ENCODE results near the gene CCNC.

CCNC gene

DNA sequence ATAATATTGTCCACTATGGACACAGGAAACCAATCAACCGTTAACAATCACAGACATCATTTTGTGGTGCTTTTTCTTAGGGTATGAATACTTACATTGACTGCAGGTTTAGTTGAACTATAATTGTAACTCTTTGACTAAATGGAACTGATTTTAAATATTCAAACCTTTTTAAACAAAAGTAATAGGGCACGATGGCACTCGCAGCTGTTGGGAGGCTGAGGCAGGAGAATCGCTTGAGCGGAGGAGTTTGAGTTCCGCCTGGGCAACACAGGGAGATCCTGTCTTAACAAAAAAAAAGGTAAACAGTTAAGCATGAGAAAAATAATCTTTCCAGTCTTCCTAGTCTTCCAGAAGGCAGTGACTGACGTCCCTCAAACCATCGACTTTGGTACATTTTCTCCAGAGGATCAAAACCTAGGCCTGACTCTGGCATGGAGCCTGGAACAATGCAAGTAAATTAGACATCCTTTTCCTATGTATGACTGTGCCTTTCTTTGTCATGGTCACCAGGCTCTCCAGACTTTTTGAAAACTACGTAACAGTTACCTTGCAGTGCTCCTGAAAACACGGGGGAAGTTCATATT lies 21.5 kb upstream of the CCNC start:
- no peak for TF ChIP-seq FOXP2 (optimal IDR thresholded peaks at IDR 0.05; ENCODE audit: borderline replicate concordance, extremely low read depth, extremely low read length, insufficient read depth)

GRCh38 chr6:99589290-99589672 lies 20.8 kb upstream of the CCNC start:
- no peak for TF ChIP-seq SIN3A (IDR thresholded peaks at IDR 0.05; ENCODE audit: borderline replicate concordance, insufficient read depth, low read length)
- no peak for TF ChIP-seq POLR2AphosphoS5 (IDR thresholded peaks at IDR 0.05; ENCODE audit: low read depth, low read length)
- TF ChIP-seq TAF1 (IDR thresholded peaks at IDR 0.05; ENCODE audit: borderline replicate concordance, insufficient read depth, low read length), result no peak
- TF ChIP-seq REST (IDR thresholded peaks at IDR 0.05; ENCODE audit: insufficient read depth in 1 of 2, low read depth in 2 of 2, low read length in 2 of 2), result no peak
- TF ChIP-seq FOXP2 (optimal IDR thresholded peaks at IDR 0.05; ENCODE audit: borderline replicate concordance, extremely low read depth, extremely low read length, insufficient read depth), result no peak

DNA sequence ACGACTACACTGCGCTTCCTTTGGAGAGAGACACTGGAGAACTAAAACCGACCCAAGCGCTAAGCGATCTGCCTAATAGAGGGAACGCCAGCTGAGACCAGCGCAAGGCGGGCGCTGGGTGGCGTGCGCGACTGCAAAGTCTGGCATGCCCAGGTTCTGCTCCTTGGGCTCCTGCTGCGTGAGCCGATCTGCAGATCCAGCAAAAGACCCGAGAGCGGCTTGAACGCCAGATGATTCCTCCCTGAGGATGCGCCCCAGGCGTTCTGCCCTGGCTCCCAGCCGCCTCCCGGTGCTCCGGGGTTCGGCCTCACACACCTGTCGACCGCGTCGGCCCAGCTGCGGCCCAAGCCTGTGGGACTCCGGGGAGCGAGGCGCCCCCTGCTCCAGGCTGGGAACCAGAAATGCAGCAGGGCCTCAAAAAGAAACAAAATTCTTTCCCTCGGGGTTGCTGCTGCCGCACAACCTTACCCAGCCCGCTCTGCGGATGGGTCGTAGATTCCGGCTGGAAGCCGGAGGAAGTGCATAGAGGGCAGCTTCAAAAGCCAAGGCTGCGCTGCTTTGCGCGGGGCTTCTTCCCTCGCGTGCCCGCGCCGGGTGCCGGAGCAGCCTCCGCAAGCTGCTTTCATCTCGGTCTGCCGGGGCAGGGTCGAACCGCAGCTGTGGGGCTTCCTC lies 20.3 kb upstream of the CCNC start:
- no peak for TF ChIP-seq FOXP2 (optimal IDR thresholded peaks at IDR 0.05; ENCODE audit: borderline replicate concordance, extremely low read depth, extremely low read length, insufficient read depth)
- TF ChIP-seq POLR2AphosphoS5 (IDR thresholded peaks at IDR 0.05; ENCODE audit: low read depth, low read length), result no peak
- no peak for TF ChIP-seq REST (IDR thresholded peaks at IDR 0.05; ENCODE audit: insufficient read depth in 1 of 2, low read depth in 2 of 2, low read length in 2 of 2)

DNA sequence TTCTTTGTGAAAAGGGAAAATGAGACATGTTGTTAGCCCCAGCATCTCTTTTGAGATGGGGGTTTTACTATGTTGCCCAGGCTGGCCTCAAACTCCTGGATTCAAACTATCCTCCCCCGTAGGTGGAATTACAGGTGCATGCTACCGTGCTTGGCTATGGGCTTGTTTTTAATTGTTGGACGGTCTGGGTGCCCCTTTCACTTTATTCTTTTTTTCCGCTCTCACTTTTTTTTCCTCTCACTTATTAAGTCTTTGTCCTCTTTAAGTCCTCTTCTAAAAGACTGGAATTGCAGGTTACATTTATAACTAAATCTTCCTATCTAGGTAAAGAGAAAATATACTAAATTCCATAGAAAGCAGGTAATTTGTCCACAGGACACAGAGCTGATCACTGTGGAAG lies 19.3 kb upstream of the CCNC start:
- TF ChIP-seq FOXP2 (optimal IDR thresholded peaks at IDR 0.05; ENCODE audit: borderline replicate concordance, extremely low read depth, extremely low read length, insufficient read depth) (no peak), REST (IDR thresholded peaks at IDR 0.05; ENCODE audit: insufficient read depth in 1 of 2, low read depth in 2 of 2, low read length in 2 of 2) (no peak), SIN3A (IDR thresholded peaks at IDR 0.05; ENCODE audit: borderline replicate concordance, insufficient read depth, low read length) (no peak), POLR2AphosphoS5 (IDR thresholded peaks at IDR 0.05; ENCODE audit: low read depth, low read length) (no peak), TAF1 (IDR thresholded peaks at IDR 0.05; ENCODE audit: borderline replicate concordance, insufficient read depth, low read length) (no peak)

GRCh38 chr6:99579781-99580180 lies 11.3 kb upstream of the CCNC start:
- TF ChIP-seq SIN3A (IDR thresholded peaks at IDR 0.05; ENCODE audit: borderline replicate concordance, insufficient read depth, low read length), result no peak
- no peak for TF ChIP-seq POLR2AphosphoS5 (IDR thresholded peaks at IDR 0.05; ENCODE audit: low read depth, low read length)
- no peak for TF ChIP-seq FOXP2 (optimal IDR thresholded peaks at IDR 0.05; ENCODE audit: borderline replicate concordance, extremely low read depth, extremely low read length, insufficient read depth)
- no peak for TF ChIP-seq REST (IDR thresholded peaks at IDR 0.05; ENCODE audit: insufficient read depth in 1 of 2, low read depth in 2 of 2, low read length in 2 of 2)
- TF ChIP-seq TAF1 (IDR thresholded peaks at IDR 0.05; ENCODE audit: borderline replicate concordance, insufficient read depth, low read length), result no peak
